ENCODE data around the gene SAMMSON. TPM values are rescaled to one million over a fixed set of nuclear protein-coding genes. Genes with fewer than 3 reads are reported as not detected.

SAMMSON gene
- total RNA-seq, 4 donors from 2014 or later, result 0.94 to 6.1 TPM; not detected in 2

GRCh38 chr3:70067860-70068521 is 68.5 kb downstream of the SAMMSON start:
- no peak for DNase-seq
- Histone ChIP-seq H3K27ac (peak overlapping the region in 3 of 4 donors; percentile 21 to 69 (median 26)), H3K27me3 (peaks cover 0 to 10% (median 0%) of the 10 kb centered on the region in 4 donors), H3K9me3 (no peaks in the 10 kb centered on the region), H3K4me1 (peaks cover 0 to 5% (median 0%) of the 10 kb centered on the region in 3 donors), H3K4me3 (no peak overlapping the region), H3K36me3 (no peaks in the 10 kb centered on the region)
- intact Hi-C loops (cut with DNase I), result no loop called here
- no peak for TF ChIP-seq CTCF (IDR thresholded peaks at IDR 0.05)
- TF ChIP-seq POLR2A (IDR thresholded peaks at IDR 0.05), result no peak
- WGBS, 2 donors, result 66 to 77% methylated on average over 7 of the region's 7 CpGs

GRCh38 chr3:70069557-70069956 is 70.0 kb downstream of the SAMMSON start:
- WGBS, 2 donors, result 79 to 83% methylated on average over 5 of the region's 5 CpGs
- TF ChIP-seq POLR2A (IDR thresholded peaks at IDR 0.05) (no peak), CTCF (IDR thresholded peaks at IDR 0.05) (no peak)
- H3K27ac ChIP-seq, result peak overlapping the region in 3 of 4 donors; percentile 21 to 69 (median 38)
- H3K36me3 ChIP-seq, result no peaks in the 10 kb centered on the region
- no peaks in the 10 kb centered on the region for H3K9me3 ChIP-seq
- intact Hi-C loops (cut with DNase I), result no loop called here
- H3K4me3 ChIP-seq, result no peak overlapping the region
- H3K27me3 ChIP-seq, result peaks cover 0 to 8% (median 0%) of the 10 kb centered on the region in 4 donors
- H3K4me1 ChIP-seq, result peaks cover 0 to 2% (median 0%) of the 10 kb centered on the region in 3 donors
- no peak for DNase-seq

GRCh38 chr3:70071138-70071537 is 71.6 kb downstream of the SAMMSON start:
- DNase-seq, result no peak
- no peak overlapping the region for H3K4me3 ChIP-seq
- 69 to 70% methylated on average over 4 of the region's 4 CpGs for WGBS, 2 donors
- H3K27ac ChIP-seq, result peak overlapping the region in 3 of 4 donors; percentile 24 to 52 (median 41)
- no peak for TF ChIP-seq CTCF (IDR thresholded peaks at IDR 0.05)
- TF ChIP-seq POLR2A (IDR thresholded peaks at IDR 0.05), result no peak
- H3K4me1 ChIP-seq, result no peaks in the 10 kb centered on the region
- intact Hi-C loops (cut with DNase I), result no loop called here
- H3K36me3 ChIP-seq, result no peaks in the 10 kb centered on the region
- peaks cover 0 to 8% (median 0%) of the 10 kb centered on the region in 4 donors for H3K27me3 ChIP-seq
- no peaks in the 10 kb centered on the region for H3K9me3 ChIP-seq

GRCh38 chr3:70072180-70072579 is 72.6 kb downstream of the SAMMSON start:
- Histone ChIP-seq H3K27me3 (peaks cover 0 to 11% (median 0%) of the 10 kb centered on the region in 4 donors), H3K36me3 (no peaks in the 10 kb centered on the region), H3K9me3 (no peaks in the 10 kb centered on the region), H3K27ac (peak overlapping the region in 3 of 4 donors; percentile 2 to 52 (median 41)), H3K4me1 (no peaks in the 10 kb centered on the region), H3K4me3 (peak overlapping the region in 1 of 4 donors; percentile 37)
- 22 to 30% methylated on average over 9 of the region's 9 CpGs for WGBS, 2 donors
- TF ChIP-seq POLR2A (IDR thresholded peaks at IDR 0.05) (no peak), CTCF (IDR thresholded peaks at IDR 0.05) (no peak)
- DNase-seq, result no peak
- intact Hi-C loops (cut with DNase I), result no loop called here

GRCh38 chr3:70072754-70073153 is 73.2 kb downstream of the SAMMSON start:
- Histone ChIP-seq H3K4me1 (no peaks in the 10 kb centered on the region), H3K9me3 (no peaks in the 10 kb centered on the region), H3K27ac (peak overlapping the region in 2 of 4 donors; percentile 41 to 42), H3K36me3 (no peaks in the 10 kb centered on the region), H3K4me3 (no peak overlapping the region), H3K27me3 (peaks cover 0 to 12% (median 0%) of the 10 kb centered on the region in 4 donors)
- no peak for DNase-seq
- TF ChIP-seq CTCF (IDR thresholded peaks at IDR 0.05), result no peak
- TF ChIP-seq POLR2A (IDR thresholded peaks at IDR 0.05), result no peak
- intact Hi-C loops (cut with DNase I), result no loop called here
- 74 to 81% methylated on average over 2 of the region's 2 CpGs for WGBS, 2 donors
